ENCODE measurements around the gene GRHPR. TPM values are rescaled to one million over a fixed set of nuclear protein-coding genes. Genes with fewer than 3 reads are reported as not detected.
A peak's percentile ranks its signal among the peaks of the same experiment; 100 is the strongest.

GRHPR gene
- total and polyA plus RNA-seq, 10 of the 15 experiments (the other 5 are each of a cell fraction or from before 2014, with no cell fraction given): 52.4 to 194 (median 126) TPM

- TF ChIP-seq PRDM15 (CRISPR knock-in tag; IDR thresholded peaks at IDR 0.05): no peak
- no peak for TF ChIP-seq SREBF2 (IDR thresholded peaks at IDR 0.05; ENCODE audit: low read length)
- TF ChIP-seq ZNF207 (IDR thresholded peaks at IDR 0.05; ENCODE audit: borderline replicate concordance): no peak
- TF ChIP-seq CREB1 (IDR thresholded peaks at IDR 0.05; ENCODE audit: low read depth): 0 out of 2 replicates have a peak, but pooled peaks have one; percentile 40
- TF ChIP-seq MEF2A (IDR thresholded peaks at IDR 0.05; ENCODE audit: insufficient read depth, low read depth, low read length): 0 out of 2 replicates have a peak, but pooled peaks have one; percentile 44
- TF ChIP-seq CHD2 (IDR thresholded peaks at IDR 0.05; ENCODE audit: borderline replicate concordance, low read depth, low read length): no peak
- TF ChIP-seq ZSCAN29 (IDR thresholded peaks at IDR 0.05): no peak
- no peak for TF ChIP-seq SREBF1 (IDR thresholded peaks at IDR 0.05; ENCODE audit: low read length)
- TF ChIP-seq POLR2AphosphoS2 (IDR thresholded peaks at IDR 0.05; ENCODE audit: low read depth, low read length): no peak
- TF ChIP-seq USF1 (IDR thresholded peaks at IDR 0.05; ENCODE audit: borderline replicate concordance, extremely low read length, insufficient read depth, low read depth, low read length): no peak
- TF ChIP-seq STAT3 (IDR thresholded peaks at IDR 0.05; ENCODE audit: low read depth, low read length): no peak
- no peak for TF ChIP-seq BMI1 (IDR thresholded peaks at IDR 0.05; ENCODE audit: borderline replicate concordance)
- no peak for TF ChIP-seq NFYB (IDR thresholded peaks at IDR 0.05; ENCODE audit: insufficient read depth, low read depth, low read length)
- no peak for TF ChIP-seq POLR2A (IDR thresholded peaks at IDR 0.05; ENCODE audit: low read depth, low read length)
- TF ChIP-seq E2F4 (IDR thresholded peaks at IDR 0.05; ENCODE audit: low read depth, low read length): no peak
- TF ChIP-seq IKZF1 (conservative IDR thresholded peaks at IDR 0.05): peak; percentile 79; the same call in 1 of the 2 replicates
- TF ChIP-seq JUNB (IDR thresholded peaks at IDR 0.05): 0 out of 2 replicates have a peak, but pooled peaks have one; percentile 6
- TF ChIP-seq CEBPB (IDR thresholded peaks at IDR 0.05; ENCODE audit: borderline replicate concordance in 1 of 2, low read depth in 2 of 2, low read length in 2 of 2): no peak
- peak; percentile 87 for TF ChIP-seq ATF7 (IDR thresholded peaks at IDR 0.05; ENCODE audit: low read depth)
- 0 out of 2 replicates have a peak, but pooled peaks have one; percentile 93 for TF ChIP-seq CBX5 (IDR thresholded peaks at IDR 0.05; ENCODE audit: low read depth)
- TF ChIP-seq KDM1A (IDR thresholded peaks at IDR 0.05; ENCODE audit: borderline replicate concordance): no peak
- peak; percentile 80; the same call in 1 of the 2 replicates for TF ChIP-seq TCF3 (IDR thresholded peaks at IDR 0.05; ENCODE audit: borderline replicate concordance, insufficient read depth, low read depth, low read length)
- TF ChIP-seq SUPT20H (IDR thresholded peaks at IDR 0.05; ENCODE audit: borderline replicate concordance, control insufficient read depth, low read depth, low read length): no peak
- TF ChIP-seq EED (IDR thresholded peaks at IDR 0.05; ENCODE audit: low read depth): peak; percentile 78
- no peak for TF ChIP-seq RELA (IDR thresholded peaks at IDR 0.05; ENCODE audit: borderline replicate concordance, partially characterized antibody)
- no peak for TF ChIP-seq MYC (IDR thresholded peaks at IDR 0.05; ENCODE audit: insufficient read depth, insufficient read length, insufficient replicate concordance, low read length, severe bottlenecking)
These were observed 31.7 kb upstream of the GRHPR start (continued) for GRCh38 chr9:37390759-37391158.

Data from GM12878 (cell line).